Neural cell (in vitro differentiated cells): ENCODE results near the gene KRT83. TPM values are rescaled to one million over a fixed set of nuclear protein-coding genes. Genes with fewer than 3 reads are reported as not detected.

ENCODE experiments used
- H2AFZ ChIP-seq: fragments of 200-600, 300-800 bp; sonication (generic), shearing (Covaris generic); 2 replicates; pipeline ENCODE4 v1.6.0; 2014; ENCODE audit warnings: low read depth, mild to moderate bottlenecking, antibody characterized with exemption, low read length, moderate library complexity
- H3F3A ChIP-seq: fragments of 200-600 bp; shearing (Covaris generic); 2 replicates; pipeline ENCODE4 v1.6.1; 2016; ENCODE audit warnings: mild to moderate bottlenecking, moderate library complexity, mixed read lengths, antibody characterized with exemption, low read length; ENCODE audit not compliant: insufficient read depth, poor library complexity, severe bottlenecking
- H3K27ac ChIP-seq: fragments of 200-600, 300-800 bp; sonication (generic), shearing (Covaris generic); 2 replicates; pipeline ENCODE4 v1.5.1; 2014; ENCODE audit warnings: mild to moderate bottlenecking, low read length, moderate library complexity
- H3K27me3 ChIP-seq: fragments of 300-800, 200-600 bp; sonication (generic), shearing (Covaris generic); 2 replicates; pipeline ENCODE4 v1.6.0; 2014; ENCODE audit warnings: mild to moderate bottlenecking, low read depth, low read length, moderate library complexity; ENCODE audit not compliant: insufficient read depth
- H3K36me3 ChIP-seq: fragments of 300-800, 200-600 bp; sonication (generic), shearing (Covaris generic); 2 replicates; pipeline ENCODE4 v1.5.1; 2014; ENCODE audit warnings: mild to moderate bottlenecking, antibody characterized with exemption, low read length, moderate library complexity; ENCODE audit not compliant: insufficient read depth
- H3K4me2 ChIP-seq: fragments of 300-800, 200-600 bp; sonication (generic), shearing (Covaris generic); 2 replicates; pipeline ENCODE4 v1.6.0; 2014; ENCODE audit warnings: mild to moderate bottlenecking, low read length
- H3K4me3 ChIP-seq: fragments of 300-800, 200-600 bp; sonication (generic), shearing (Covaris generic); 2 replicates; pipeline ENCODE4 v1.5.1; 2014; ENCODE audit warnings: mild to moderate bottlenecking, low read length, moderate library complexity
- H3K79me2 ChIP-seq: fragments of 200-600 bp; shearing (Covaris generic); replicated peaks from 2 replicates; pipeline ENCODE4 v1.6.0; 2014; ENCODE audit warnings: mild to moderate bottlenecking, low read length, moderate library complexity; ENCODE audit not compliant: insufficient read depth
- H3K9ac ChIP-seq: fragments of 300-800, 200-600 bp; sonication (generic), shearing (Covaris generic); 2 replicates; pipeline ENCODE4 v1.6.1; 2016; ENCODE audit warnings: mild to moderate bottlenecking, low read length, mixed read lengths
- H3K9me2 ChIP-seq: fragments of 200-600 bp; shearing (Covaris generic); 2 replicates; pipeline ENCODE4 v1.6.1; 2016; ENCODE audit warnings: mild to moderate bottlenecking, low read length, mixed read lengths; ENCODE audit not compliant: insufficient read depth
- H3K9me3 ChIP-seq: fragments of 200-600, 300-800 bp; sonication (generic), shearing (Covaris generic); 2 replicates; pipeline ENCODE4 v1.6.1; 2016; ENCODE audit warnings: mild to moderate bottlenecking, mixed run types, low read length, moderate library complexity, mixed read lengths
- H4K20me1 ChIP-seq: fragments of 200-600 bp; shearing (Covaris generic); 2 replicates; pipeline ENCODE4 v1.6.1; 2016; ENCODE audit warnings: mild to moderate bottlenecking, mixed run types; ENCODE audit not compliant: insufficient read depth
- CTCF ChIP-seq: fragments of 450-650 bp; IDR thresholded peaks from 2 replicates; pipeline ENCODE4 v1.5.1; 2014; ENCODE audit warnings: antibody characterized with exemption, mild to moderate bottlenecking, moderate library complexity; ENCODE audit not compliant: poor library complexity, severe bottlenecking
- EP300 ChIP-seq: fragments of 450-650 bp; conservative IDR thresholded peaks from 2 replicates; pipeline ENCODE4 v1.6.1; 2014; ENCODE audit warnings: antibody characterized with exemption, mild to moderate bottlenecking, moderate library complexity; ENCODE audit not compliant: poor library complexity, severe bottlenecking
- EZH2 ChIP-seq: fragments of 200-600, 300-800 bp; shearing (Covaris generic), sonication (generic); IDR thresholded peaks from 2 replicates; pipeline ENCODE4 v1.6.1; 2014; ENCODE audit warnings: antibody characterized with exemption, low read length, borderline replicate concordance, mild to moderate bottlenecking; ENCODE audit not compliant: insufficient read depth, poor library complexity, severe bottlenecking
- MXI1 ChIP-seq: fragments of 450-650 bp; conservative IDR thresholded peaks from 2 replicates; pipeline ENCODE4 v1.6.1; 2014; ENCODE audit warnings: antibody characterized with exemption, mild to moderate bottlenecking; ENCODE audit not compliant: poor library complexity, severe bottlenecking
- POLR2AphosphoS5 ChIP-seq: IDR thresholded peaks from 2 replicates; pipeline ENCODE4 v1.6.1; 2012
- RAD21 ChIP-seq: fragments of 450-650 bp; conservative IDR thresholded peaks from 2 replicates; pipeline ENCODE4 v1.6.1; 2014; ENCODE audit warnings: antibody characterized with exemption, mild to moderate bottlenecking, moderate library complexity
- REST ChIP-seq: IDR thresholded peaks from 2 replicates; pipeline ENCODE4 v1.6.1; 2012; ENCODE audit warnings: borderline replicate concordance
- SMC3 ChIP-seq: fragments of 450-650 bp; conservative IDR thresholded peaks from 2 replicates; pipeline ENCODE4 v1.6.1; 2014; ENCODE audit warnings: antibody characterized with exemption, mild to moderate bottlenecking, moderate library complexity; ENCODE audit not compliant: poor library complexity
- TAF1 ChIP-seq: IDR thresholded peaks from 2 replicates; pipeline ENCODE4 v1.6.1; 2012; ENCODE audit warnings: low read depth
- polyA plus RNA-seq: library from polyadenylated mRNA; depleted of rRNA; stranded (reverse); fragments of >200 nt; gene quantifications from 2 replicates; pipeline ENCODE4 v1.2.3, GENCODE V29; 2014

KRT83 gene
- polyA plus RNA-seq, 1 donor from 2014 or later = not detected

- no peak for TF ChIP-seq MXI1
- no peak for TF ChIP-seq EP300
- TF ChIP-seq REST = no peak
- TF ChIP-seq POLR2AphosphoS5 = no peak
- no peak for TF ChIP-seq CTCF
- TF ChIP-seq EZH2 = no peak
- TF ChIP-seq SMC3 = no peak
- TF ChIP-seq RAD21 = no peak
- TF ChIP-seq TAF1 = no peak
- H3K4me2 ChIP-seq = no peak overlapping the region
- no peaks in the 10 kb centered on the region for H4K20me1 ChIP-seq
- H3K9me3 ChIP-seq = no peaks in the 10 kb centered on the region
- H3K79me2 ChIP-seq = no peaks in the 10 kb centered on the region
- no peak overlapping the region for H3K27ac ChIP-seq
- H3K36me3 ChIP-seq = no peaks in the 10 kb centered on the region
- peaks cover 30% of the 10 kb centered on the region for H3K27me3 ChIP-seq
- H3K4me3 ChIP-seq = no peak overlapping the region
- no peak overlapping the region for H2AFZ ChIP-seq
- H3K9me2 ChIP-seq = no peaks in the 10 kb centered on the region
- no peak overlapping the region for H3K9ac ChIP-seq
- H3F3A ChIP-seq = no peaks in the 10 kb centered on the region
These were observed 9.1 kb downstream of the KRT83 start for GRCh38 chr12:52312086-52312485.

GRCh38 chr12:52311285-52311648 lies 9.9 kb downstream of the KRT83 start:
- Histone ChIP-seq H3K27ac (no peak overlapping the region), H3K9me3 (no peaks in the 10 kb centered on the region)

More at GRCh38 chr12:52311285-52311648, 9.9 kb downstream of the KRT83 start:
- H3K36me3 ChIP-seq = no peaks in the 10 kb centered on the region
- H3K9me2 ChIP-seq = no peaks in the 10 kb centered on the region
- no peak overlapping the region for H2AFZ ChIP-seq
- H3K9ac ChIP-seq = no peak overlapping the region
- peaks cover 32% of the 10 kb centered on the region for H3K27me3 ChIP-seq
- no peak overlapping the region for H3K4me3 ChIP-seq
- no peak overlapping the region for H3K4me2 ChIP-seq
- H4K20me1 ChIP-seq = no peaks in the 10 kb centered on the region
- no peaks in the 10 kb centered on the region for H3K79me2 ChIP-seq
- no peaks in the 10 kb centered on the region for H3F3A ChIP-seq
- TF ChIP-seq TAF1 (no peak), EZH2 (no peak), RAD21 (no peak)
